Measurements from ENCODE around the gene PIK3R2.

The PIK3R2 gene

DNA sequence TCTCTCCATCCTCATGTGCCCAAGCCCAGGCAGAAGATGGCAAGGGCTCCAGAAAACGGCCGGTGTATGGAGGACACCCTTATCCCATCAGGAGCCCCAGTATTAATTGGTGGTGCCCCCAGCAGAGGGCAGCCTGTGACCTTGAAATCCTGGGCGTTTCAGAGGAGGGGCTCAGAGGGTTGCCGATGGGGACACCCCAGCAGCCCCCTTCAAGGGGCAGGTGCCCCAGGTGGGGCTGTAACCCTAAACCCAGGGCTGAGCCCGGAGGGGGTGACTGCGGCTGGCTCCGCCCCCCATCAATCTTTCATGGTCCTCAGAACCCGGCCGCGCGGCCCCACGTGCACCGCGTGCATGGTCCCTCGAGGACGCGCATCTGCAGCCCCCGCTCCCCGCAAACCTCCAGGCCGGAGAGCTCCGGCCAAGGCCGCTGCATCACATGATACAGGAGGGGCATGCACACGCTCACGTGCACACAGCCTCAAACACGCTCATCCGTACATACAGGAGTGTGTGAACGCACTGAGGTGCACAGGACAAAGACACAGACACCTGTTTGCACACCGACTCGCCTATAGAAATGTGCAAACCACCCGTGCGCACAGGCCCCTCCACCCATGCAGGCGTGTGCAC is 49.9 kb downstream of the PIK3R2 start:
- Histone ChIP-seq H4K12ac (ENCODE audit: low read depth, low read length) (no peak overlapping the region), H3K36me3 (ENCODE audit: control insufficient read depth in 1 of 2, insufficient read depth in 2 of 2, low read length in 2 of 2) (no peaks in the 10 kb centered on the region), H3K9me3 (ENCODE audit: insufficient read depth, low read depth, low read length) (peaks cover 7% of the 10 kb centered on the region), H3K27ac (ENCODE audit: low read depth, low read length) (no peak overlapping the region), H3K27me3 (ENCODE audit: insufficient read depth, low read length) (no peaks in the 10 kb centered on the region), H3K4me3 (ENCODE audit: low read depth, low read length) (peak overlapping the region; percentile 77), H3K4me1 (ENCODE audit: control insufficient read depth in 1 of 2, insufficient read depth in 2 of 2, low read length in 2 of 2) (peaks cover 9 to 12% of the 10 kb centered on the region in 2 experiments), H3K9ac (ENCODE audit: low read length) (no peak overlapping the region), H3K4ac (ENCODE audit: low read depth, low read length) (no peak overlapping the region), H3K23ac (ENCODE audit: low read length) (no peak overlapping the region), H4K8ac (ENCODE audit: low read depth, low read length) (no peak overlapping the region), H3K79me1 (ENCODE audit: low read length) (peaks cover 8% of the 10 kb centered on the region), H2AK5ac (ENCODE audit: low read length) (no peak overlapping the region), H2BK5ac (ENCODE audit: low read depth, low read length, poor library complexity) (no peak overlapping the region), H2BK12ac (ENCODE audit: low read length) (no peak overlapping the region), H2BK120ac (ENCODE audit: insufficient read depth, low read length, poor library complexity) (no peak overlapping the region), H3K79me2 (ENCODE audit: control insufficient read depth, insufficient read depth, low read length, poor library complexity) (peaks cover 3% of the 10 kb centered on the region), H3K14ac (ENCODE audit: low read length) (no peak overlapping the region), H4K91ac (ENCODE audit: low read depth, low read length) (no peak overlapping the region), H3K18ac (ENCODE audit: low read length) (no peak overlapping the region), H3K4me2 (ENCODE audit: low read length) (peak overlapping the region; percentile 93), H2AFZ (ENCODE audit: insufficient read depth, low read length, poor library complexity) (no peak overlapping the region)
- DNase-seq, result no peak
- WGBS (ENCODE audit: extremely low coverage, insufficient coverage, insufficient read length), result no CpG with 5 or more reads among the region's 32 CpGs

DNA sequence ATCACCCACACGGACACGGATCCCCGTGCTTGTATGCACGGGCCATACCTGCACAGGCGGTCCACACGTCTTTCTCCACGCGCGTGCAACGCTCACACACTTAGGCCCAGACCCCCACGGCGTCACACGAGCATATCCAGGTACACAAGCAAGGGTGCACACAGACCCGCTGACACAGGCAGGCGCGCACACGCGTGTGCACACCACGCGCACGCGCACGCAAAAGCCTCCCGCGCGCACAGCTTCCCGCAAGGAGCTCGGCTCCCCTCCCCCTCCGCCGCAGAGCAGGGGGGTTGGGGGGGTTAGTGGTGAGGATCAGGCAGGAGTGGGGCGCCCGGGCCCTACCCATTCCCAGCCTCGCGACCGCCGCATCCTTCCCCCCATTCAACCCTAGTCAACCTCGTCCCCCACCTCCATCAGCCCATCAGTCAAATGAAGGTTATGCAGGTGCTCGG is 50.5 kb downstream of the PIK3R2 start:
- peak overlapping the region; percentile 77 for H3K4me3 ChIP-seq (ENCODE audit: low read depth, low read length)
- H3K9me3 ChIP-seq (ENCODE audit: insufficient read depth, low read depth, low read length), result peaks cover 7% of the 10 kb centered on the region
- H3K23ac ChIP-seq (ENCODE audit: low read length), result no peak overlapping the region
- peak overlapping the region; percentile 93 for H3K4me2 ChIP-seq (ENCODE audit: low read length)
- H2BK120ac ChIP-seq (ENCODE audit: insufficient read depth, low read length, poor library complexity), result no peak overlapping the region
- H3K9ac ChIP-seq (ENCODE audit: low read length), result no peak overlapping the region
- H3K4me1 ChIP-seq (ENCODE audit: control insufficient read depth in 1 of 2, insufficient read depth in 2 of 2, low read length in 2 of 2), result peaks cover 9 to 12% of the 10 kb centered on the region in 2 experiments
- H4K91ac ChIP-seq (ENCODE audit: low read depth, low read length), result no peak overlapping the region
- no peak overlapping the region for H4K8ac ChIP-seq (ENCODE audit: low read depth, low read length)
- no peak overlapping the region for H3K4ac ChIP-seq (ENCODE audit: low read depth, low read length)
- H3K18ac ChIP-seq (ENCODE audit: low read length), result no peak overlapping the region
- WGBS (ENCODE audit: extremely low coverage, insufficient coverage, insufficient read length), result no CpG with 5 or more reads among the region's 38 CpGs
- H2AFZ ChIP-seq (ENCODE audit: insufficient read depth, low read length, poor library complexity), result peak overlapping the region; percentile 6
- no peak for DNase-seq
- no peaks in the 10 kb centered on the region for H3K27me3 ChIP-seq (ENCODE audit: insufficient read depth, low read length)
- H3K14ac ChIP-seq (ENCODE audit: low read length), result no peak overlapping the region
- no peak overlapping the region for H3K27ac ChIP-seq (ENCODE audit: low read depth, low read length)
- no peaks in the 10 kb centered on the region for H3K36me3 ChIP-seq (ENCODE audit: control insufficient read depth in 1 of 2, insufficient read depth in 2 of 2, low read length in 2 of 2)
- no peak overlapping the region for H2BK5ac ChIP-seq (ENCODE audit: low read depth, low read length, poor library complexity)
- H4K12ac ChIP-seq (ENCODE audit: low read depth, low read length), result no peak overlapping the region
- H3K79me2 ChIP-seq (ENCODE audit: control insufficient read depth, insufficient read depth, low read length, poor library complexity), result peaks cover 3% of the 10 kb centered on the region
- peaks cover 8% of the 10 kb centered on the region for H3K79me1 ChIP-seq (ENCODE audit: low read length)
- H2AK5ac ChIP-seq (ENCODE audit: low read length), result no peak overlapping the region
- no peak overlapping the region for H2BK12ac ChIP-seq (ENCODE audit: low read length)

GRCh38 chr19:18203863-18204393 is 51.0 kb downstream of the PIK3R2 start, which contains the start of gene RAB3A:
TSS of gene RAB3A (minus strand) at chr19:18204042. CDS start at chr19:18202740, 1,302 bp downstream.
- Histone ChIP-seq H3K18ac (ENCODE audit: low read length) (peak within 1 kb of the TSS; percentile 81), H3K4me2 (ENCODE audit: low read length) (peak within 1 kb of the TSS; percentile 97), H2AFZ (ENCODE audit: insufficient read depth, low read length, poor library complexity) (peak within 1 kb of the TSS; percentile 77), H3K27ac (ENCODE audit: low read depth, low read length) (peak within 1 kb of the TSS; percentile 89), H3K23ac (ENCODE audit: low read length) (no peak within 1 kb of the TSS), H3K79me1 (ENCODE audit: low read length) (peaks cover 8% of the 10 kb centered on the region), H3K4me3 (ENCODE audit: low read depth, low read length) (peak within 1 kb of the TSS; percentile 77), H3K4ac (ENCODE audit: low read depth, low read length) (peak within 1 kb of the TSS; percentile 65), H3K79me2 (ENCODE audit: control insufficient read depth, insufficient read depth, low read length, poor library complexity) (peaks cover 3% of the 10 kb centered on the region), H3K9me3 (ENCODE audit: insufficient read depth, low read depth, low read length) (peaks cover 7% of the 10 kb centered on the region), H2AK5ac (ENCODE audit: low read length) (peak within 1 kb of the TSS; percentile 4), H3K4me1 (ENCODE audit: control insufficient read depth in 1 of 2, insufficient read depth in 2 of 2, low read length in 2 of 2) (peaks cover 9 to 12% of the 10 kb centered on the region in 2 experiments), H2BK5ac (ENCODE audit: low read depth, low read length, poor library complexity) (peak within 1 kb of the TSS; percentile 87), H3K14ac (ENCODE audit: low read length) (peak within 1 kb of the TSS; percentile 55), H3K9ac (ENCODE audit: low read length) (peak within 1 kb of the TSS; percentile 84), H2BK12ac (ENCODE audit: low read length) (no peak within 1 kb of the TSS), H3K27me3 (ENCODE audit: insufficient read depth, low read length) (no peaks in the 10 kb centered on the region), H3K36me3 (ENCODE audit: control insufficient read depth in 1 of 2, insufficient read depth in 2 of 2, low read length in 2 of 2) (no peaks in the 10 kb centered on the region), H4K91ac (ENCODE audit: low read depth, low read length) (peak within 1 kb of the TSS; percentile 75), H4K12ac (ENCODE audit: low read depth, low read length) (peak within 1 kb of the TSS; percentile 92), H2BK120ac (ENCODE audit: insufficient read depth, low read length, poor library complexity) (peak within 1 kb of the TSS; percentile 80), H4K8ac (ENCODE audit: low read depth, low read length) (peak within 1 kb of the TSS; percentile 70)
- peak; percentile 100 for DNase-seq
- WGBS (ENCODE audit: extremely low coverage, insufficient coverage, insufficient read length), result no CpG with 5 or more reads among the region's 50 CpGs

DNA sequence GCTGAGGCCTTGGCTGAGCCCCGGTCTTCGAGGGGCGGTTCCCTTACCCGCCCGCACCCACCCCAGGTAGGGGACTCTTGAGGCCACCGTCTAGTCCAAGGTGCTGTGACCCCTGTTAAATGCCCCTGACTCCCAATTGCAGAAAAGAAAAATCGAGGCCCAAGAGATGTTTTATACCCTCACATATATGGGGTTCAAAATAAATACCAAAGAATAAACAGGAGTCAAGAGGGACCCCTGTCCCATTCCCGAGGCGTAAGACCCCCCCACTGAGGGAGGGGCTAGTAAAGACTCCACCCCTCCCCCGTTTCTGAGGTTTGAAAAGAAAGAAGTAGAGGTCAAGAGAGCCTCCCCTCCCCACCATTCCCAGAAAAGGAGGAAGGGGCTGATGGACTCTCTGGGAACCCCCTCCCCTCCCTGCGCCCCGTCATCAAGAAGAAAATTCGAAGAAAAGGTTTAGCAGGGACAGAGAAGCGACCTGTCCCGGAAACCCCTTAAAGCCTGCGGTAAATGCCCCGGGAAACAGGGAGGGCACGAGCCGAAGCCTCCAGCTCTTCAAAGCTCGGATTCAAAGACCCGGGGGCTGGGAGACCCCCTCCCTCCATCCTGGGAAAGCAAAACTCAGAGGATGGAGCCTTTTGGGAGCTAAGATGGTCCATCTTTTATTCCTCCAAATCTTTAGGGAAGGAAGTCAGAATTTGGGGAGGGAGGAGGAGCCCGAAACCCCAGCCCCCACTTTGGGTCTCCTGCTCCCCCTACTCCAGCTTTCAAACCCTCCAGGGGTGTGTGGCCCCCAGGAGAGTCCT is 51.6 kb downstream of the PIK3R2 start:
- Histone ChIP-seq H2AK5ac (ENCODE audit: low read length) (peak overlapping the region; percentile 4), H4K91ac (ENCODE audit: low read depth, low read length) (peak overlapping the region; percentile 75), H2BK12ac (ENCODE audit: low read length) (no peak overlapping the region), H3K79me2 (ENCODE audit: control insufficient read depth, insufficient read depth, low read length, poor library complexity) (peaks cover 3% of the 10 kb centered on the region), H2BK5ac (ENCODE audit: low read depth, low read length, poor library complexity) (peak overlapping the region; percentile 87), H3K4ac (ENCODE audit: low read depth, low read length) (peak overlapping the region; percentile 65), H2BK120ac (ENCODE audit: insufficient read depth, low read length, poor library complexity) (peak overlapping the region; percentile 80), H3K79me1 (ENCODE audit: low read length) (peaks cover 8% of the 10 kb centered on the region), H3K14ac (ENCODE audit: low read length) (peak overlapping the region; percentile 55), H3K9ac (ENCODE audit: low read length) (peak overlapping the region; percentile 84), H3K4me1 (ENCODE audit: control insufficient read depth in 1 of 2, insufficient read depth in 2 of 2, low read length in 2 of 2) (peaks cover 9 to 12% of the 10 kb centered on the region in 2 experiments), H3K9me3 (ENCODE audit: insufficient read depth, low read depth, low read length) (peaks cover 7% of the 10 kb centered on the region), H4K12ac (ENCODE audit: low read depth, low read length) (peak overlapping the region; percentile 92), H3K4me2 (ENCODE audit: low read length) (peak overlapping the region; percentile 97), H3K27me3 (ENCODE audit: insufficient read depth, low read length) (no peaks in the 10 kb centered on the region), H3K27ac (ENCODE audit: low read depth, low read length) (peak overlapping the region; percentile 89), H3K36me3 (ENCODE audit: control insufficient read depth in 1 of 2, insufficient read depth in 2 of 2, low read length in 2 of 2) (no peaks in the 10 kb centered on the region), H3K4me3 (ENCODE audit: low read depth, low read length) (peak overlapping the region; percentile 70), H2AFZ (ENCODE audit: insufficient read depth, low read length, poor library complexity) (peak overlapping the region; percentile 77), H3K23ac (ENCODE audit: low read length) (no peak overlapping the region), H3K18ac (ENCODE audit: low read length) (peak overlapping the region; percentile 81), H4K8ac (ENCODE audit: low read depth, low read length) (peak overlapping the region; percentile 70)
- WGBS (ENCODE audit: extremely low coverage, insufficient coverage, insufficient read length), result no CpG with 5 or more reads among the region's 22 CpGs
- peak; percentile 25 to 81 for DNase-seq

All from trophoblast cell (in vitro differentiated cells and primary cell).